Superior temporal gyrus (tissue), 1 donor: Measurements from ENCODE around the gene GNLY.
A peak's percentile ranks its signal among the peaks of the same experiment; 100 is the strongest.
"Not testable (repeated sequence)": the region's sequence is repeated elsewhere in the genome, so short reads cannot be mapped to it uniquely, and the experiment has no call there.

Source experiments
- DNase-seq: peaks from one replicate; pipeline ENCODE4 v3.0.0-alpha.2; 2016; ENCODE audit errors: extremely low spot score

Gene GNLY

GRCh38 chr2:85708641-85709040, 14.5 kb downstream of the GNLY start:
- DNase-seq: no peak

- peak; percentile 44 for DNase-seq
Measured at GRCh38 chr2:85709401-85709811, 15.2 kb downstream of the GNLY start.

DNA sequence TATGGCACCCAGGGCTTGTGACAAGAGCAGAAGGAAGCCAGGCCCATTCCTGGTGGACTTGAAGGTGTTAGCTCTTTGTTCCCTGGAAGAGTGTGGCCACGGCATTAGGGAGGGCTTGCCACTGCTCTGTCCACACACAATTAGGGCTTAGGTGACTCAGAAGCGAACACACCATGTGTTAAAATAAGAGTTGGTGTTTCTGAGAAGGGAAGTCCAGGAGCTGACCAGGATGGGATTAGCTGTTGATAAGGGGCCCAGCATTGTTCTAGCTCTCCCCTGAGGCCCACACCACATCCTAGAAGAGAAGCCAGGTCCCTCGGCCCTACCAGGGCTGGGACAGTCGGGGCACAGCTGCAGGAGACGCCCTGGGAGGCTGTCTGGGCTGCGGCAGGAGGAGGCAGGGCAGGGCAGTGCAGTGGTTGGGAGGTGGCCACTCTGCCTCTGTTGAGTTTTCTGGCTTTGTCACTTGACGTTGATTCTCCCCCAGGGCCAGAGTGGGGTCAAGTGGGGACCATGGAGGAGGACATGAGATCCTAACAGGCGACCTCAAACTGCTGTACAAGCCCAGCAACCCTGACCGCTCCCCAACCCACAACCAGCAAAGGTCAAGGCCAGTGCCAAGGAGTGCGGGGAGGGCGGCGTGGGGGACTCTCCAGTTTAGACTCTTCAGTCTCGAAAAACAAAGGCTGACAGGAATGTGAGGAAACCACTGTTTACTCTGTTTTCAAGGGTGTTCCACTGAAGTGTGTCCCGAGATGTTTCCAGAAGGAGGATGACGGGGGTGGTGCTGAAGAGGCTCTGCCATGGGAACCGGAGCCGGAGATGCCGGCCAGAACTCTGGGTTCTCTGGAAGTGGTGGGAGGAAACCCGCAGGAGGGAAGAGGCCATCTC, 16.8 kb downstream of the GNLY start:
- DNase-seq: no peak

GRCh38 chr2:85711578-85712060, 17.5 kb downstream of the GNLY start:
- DNase-seq: no peak

DNA sequence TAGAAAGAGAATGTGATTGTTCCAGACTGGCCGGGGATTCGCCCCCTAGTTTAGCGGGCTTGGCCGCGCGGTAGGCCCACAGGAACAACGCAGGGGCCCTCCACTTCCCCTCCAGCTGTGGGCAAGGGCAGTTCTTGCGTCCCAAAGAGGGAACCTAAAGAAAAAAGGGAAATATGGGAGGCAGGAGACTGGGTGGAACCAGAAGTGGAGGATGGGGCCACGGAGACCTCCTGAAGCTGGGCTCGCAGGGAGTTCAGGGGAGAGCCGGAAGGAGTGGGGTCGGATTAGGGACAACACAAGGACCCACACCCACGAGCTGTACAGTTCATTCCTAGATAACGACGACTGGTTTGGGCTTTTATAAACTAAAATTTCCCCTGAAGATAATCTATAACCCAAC, 18.2 kb downstream of the GNLY start:
- DNase-seq: no peak

- DNase-seq: no peak
Measured at GRCh38 chr2:85712849-85713612, 18.9 kb downstream of the GNLY start.

GRCh38 chr2:85713836-85714235, 19.7 kb downstream of the GNLY start:
- DNase-seq: no peak

GRCh38 chr2:85714421-85714820, 20.3 kb downstream of the GNLY start:
- not testable (repeated sequence) for DNase-seq

DNA sequence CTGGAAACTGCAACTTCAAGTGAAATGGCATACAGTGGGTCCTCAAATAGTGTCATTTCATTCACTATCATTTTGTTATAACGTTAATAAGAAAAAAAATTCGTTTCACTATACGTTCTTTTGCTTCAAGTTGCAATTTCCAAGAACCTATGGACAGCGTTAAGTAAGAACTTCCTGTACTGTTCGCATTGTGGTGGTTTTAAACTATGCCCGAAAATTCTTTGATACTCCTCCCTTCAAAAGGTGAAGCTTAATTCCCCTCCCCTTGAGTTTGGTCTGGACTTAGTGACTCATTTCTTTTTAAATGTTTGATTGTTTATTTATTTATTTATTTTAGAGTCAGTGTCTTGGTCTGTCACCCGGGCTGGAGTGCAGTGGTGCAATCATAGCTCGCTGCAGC, 20.7 kb downstream of the GNLY start:
- DNase-seq: no peak

DNA sequence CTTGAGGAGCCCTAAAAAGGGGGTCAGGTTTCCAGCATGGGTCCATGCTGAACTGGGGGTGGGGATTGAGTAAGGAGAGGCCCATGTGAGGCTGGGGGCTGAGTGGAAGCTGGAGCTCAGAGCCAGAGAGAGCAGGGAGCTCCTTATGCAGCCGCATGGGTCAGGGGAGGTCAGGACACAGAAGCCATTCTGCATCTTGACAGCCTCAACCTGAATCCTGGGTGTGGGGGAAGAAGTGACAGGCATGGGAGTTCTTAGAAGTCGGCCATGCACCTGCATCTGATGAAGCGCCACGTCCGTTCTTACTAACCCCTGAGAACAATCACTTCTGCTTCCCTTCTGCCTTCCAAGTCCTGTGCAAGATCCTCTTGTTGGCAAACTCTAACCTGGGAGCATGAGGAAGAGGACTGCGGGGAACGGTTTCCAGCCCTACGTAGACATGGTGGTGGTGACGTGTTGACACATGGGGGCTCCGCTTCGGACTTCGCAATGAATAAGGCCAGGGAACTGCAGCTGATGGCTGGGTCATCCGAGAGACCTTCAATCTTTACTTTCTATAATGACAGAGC, 22.3 kb downstream of the GNLY start:
- no peak for DNase-seq

DNA sequence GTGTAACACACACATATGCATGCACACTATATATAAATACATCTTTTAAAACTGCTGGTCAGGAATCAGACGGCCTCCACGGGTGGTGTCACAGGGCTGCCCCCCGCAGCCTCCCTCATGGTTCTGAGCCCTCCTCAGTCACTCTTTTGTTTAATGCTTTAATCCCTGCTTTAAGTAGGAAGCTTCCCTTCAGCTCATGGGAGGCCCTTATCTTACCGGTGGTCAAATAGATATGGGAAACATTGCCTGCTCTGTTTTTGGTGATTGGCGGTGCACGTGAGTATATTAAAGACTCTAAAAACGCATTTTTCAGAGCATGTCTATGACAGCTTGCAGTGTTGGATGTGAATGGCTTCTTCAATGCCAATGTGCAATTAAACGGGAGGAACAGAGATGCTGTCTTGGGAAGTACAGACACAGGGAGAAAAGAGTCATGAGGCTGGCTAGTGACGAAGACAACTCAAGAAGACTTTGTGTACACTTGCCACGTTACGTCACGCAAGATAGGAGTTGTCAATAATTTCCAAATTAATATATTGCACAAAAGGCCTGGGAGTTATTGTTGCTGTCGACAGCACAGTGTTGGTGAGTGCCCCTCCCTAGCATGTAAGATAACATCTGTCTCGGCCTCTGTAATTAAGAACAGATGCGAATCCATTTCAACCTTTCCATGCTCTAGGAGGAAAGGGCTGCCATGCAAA, 23.3 kb downstream of the GNLY start:
- no peak for DNase-seq

DNA sequence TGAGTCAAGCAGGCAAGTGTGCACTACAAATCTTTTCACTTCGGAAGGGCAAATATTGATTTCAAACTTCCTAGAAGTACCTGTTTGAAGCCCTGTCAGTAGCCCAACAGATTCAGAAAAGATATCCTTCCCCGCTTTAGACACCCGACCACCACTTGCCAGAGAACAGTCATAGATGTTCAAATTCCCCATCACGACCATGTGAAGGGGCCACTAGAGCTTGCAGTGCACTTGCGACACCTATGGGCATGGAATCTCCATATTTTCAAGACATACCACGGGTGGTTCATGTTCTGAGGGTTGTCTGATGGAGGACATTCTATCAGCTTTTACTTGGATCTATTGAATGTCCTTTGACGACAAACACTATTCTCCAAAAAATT, 23.8 kb downstream of the GNLY start:
- DNase-seq: no peak

- no peak for DNase-seq
Measured at GRCh38 chr2:85718885-85719492, 24.8 kb downstream of the GNLY start.

GRCh38 chr2:85719609-85720240, 25.6 kb downstream of the GNLY start:
- no peak for DNase-seq

- no peak for DNase-seq
Measured at GRCh38 chr2:85720533-85720932, 26.4 kb downstream of the GNLY start.

DNA sequence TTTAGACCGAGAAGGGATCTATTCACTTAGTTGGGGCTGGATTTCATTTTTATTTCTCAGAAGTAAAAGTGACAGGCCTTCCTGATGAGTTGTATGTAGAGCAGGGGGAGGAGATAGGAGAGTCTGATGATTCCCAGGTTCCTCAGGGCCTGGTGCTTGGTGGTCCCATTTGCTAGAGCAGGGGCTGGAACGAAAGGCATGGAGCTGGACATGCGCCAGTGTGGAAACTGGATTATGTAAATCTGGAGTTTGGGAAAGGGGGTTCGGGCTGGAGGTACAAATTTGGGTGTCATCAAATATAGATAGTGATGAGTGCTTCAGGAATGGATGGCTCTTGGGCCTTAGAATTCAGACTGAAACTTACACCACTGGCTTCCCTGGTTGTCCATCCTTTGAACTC, 27.5 kb downstream of the GNLY start:
- DNase-seq: no peak

GRCh38 chr2:85722519-85722918, 28.4 kb downstream of the GNLY start:
- no peak for DNase-seq

DNA sequence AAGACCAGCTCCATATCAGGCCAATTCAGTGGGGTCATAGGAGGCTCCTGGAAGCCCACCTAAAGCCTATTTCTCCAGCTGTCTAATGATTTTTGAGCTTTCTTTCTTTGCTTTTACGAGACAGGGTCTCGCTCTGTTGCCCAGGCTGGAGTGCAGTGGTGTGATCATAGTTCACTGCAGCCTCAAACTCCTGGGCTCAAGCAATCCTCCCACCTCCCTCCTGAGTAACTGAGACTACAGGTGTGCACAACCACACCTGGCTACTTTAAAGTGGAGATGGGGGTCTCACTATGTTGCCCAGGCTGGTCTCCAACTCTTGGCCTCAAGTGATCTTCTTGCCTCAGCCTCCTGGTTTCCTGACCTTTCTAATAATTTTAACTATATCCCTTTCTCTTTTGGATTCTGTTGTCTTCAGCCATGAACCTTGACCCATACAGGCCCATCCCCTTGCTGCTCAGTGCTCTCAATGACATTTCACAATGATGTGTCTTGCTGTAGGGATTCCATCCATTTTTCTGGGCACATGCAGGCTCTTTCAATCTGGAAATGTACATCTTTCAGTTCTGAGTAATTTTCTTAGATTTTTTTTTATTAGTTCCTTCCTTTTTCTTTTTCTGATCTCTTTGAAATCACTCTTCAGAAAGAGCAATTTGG, 29.7 kb downstream of the GNLY start:
- DNase-seq: no peak

DNA sequence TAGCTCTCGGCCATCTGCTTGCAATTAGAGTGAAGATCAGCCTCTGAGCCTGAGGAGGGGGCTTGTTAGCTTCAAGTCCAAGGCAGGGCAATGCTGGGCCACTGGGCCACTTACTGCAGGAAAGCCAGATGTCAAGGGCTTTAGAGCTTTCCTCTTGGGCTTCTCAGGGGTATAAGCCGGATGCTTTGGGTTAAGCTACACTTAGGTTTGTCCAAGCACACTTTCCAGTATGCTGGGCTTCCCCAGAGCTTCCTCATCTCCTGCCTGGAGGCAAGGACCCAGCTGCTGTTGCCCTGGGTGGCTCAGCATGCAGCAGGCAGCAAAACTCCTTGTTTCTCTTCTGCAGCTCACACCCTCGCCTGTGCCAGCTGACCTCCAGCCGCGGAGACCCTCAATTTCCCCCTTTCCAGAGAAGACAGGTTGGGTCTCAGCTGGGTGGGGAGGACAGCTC, 30.6 kb downstream of the GNLY start:
- DNase-seq: no peak

- DNase-seq: no peak
Measured at GRCh38 chr2:85725451-85725850, 31.3 kb downstream of the GNLY start.
